HUES6 (cell line): Measurements from ENCODE around the gene BTNL9.
"Not testable (repeated sequence)": the region's sequence is repeated elsewhere in the genome, so short reads cannot be mapped to it uniquely, and the experiment has no call there.

Experiments
- H3K27ac ChIP-seq: 2 replicates; pipeline ENCODE4 v1.7.0; 2013; ENCODE audit warnings: low read depth, mild to moderate bottlenecking, low read length, inconsistent platforms
- H3K27me3 ChIP-seq: 2 replicates; pipeline ENCODE4 v1.6.1; 2013; ENCODE audit warnings: low read length; ENCODE audit not compliant: control insufficient read depth, insufficient read depth
- H3K36me3 ChIP-seq: 2 replicates; pipeline ENCODE4 v1.6.1; 2013; ENCODE audit warnings: low read length; ENCODE audit not compliant: control insufficient read depth, insufficient read depth
- H3K4me1 ChIP-seq: 2 replicates; pipeline ENCODE4 v1.6.1; 2013; ENCODE audit warnings: low read length; ENCODE audit not compliant: control insufficient read depth, insufficient read depth
- H3K4me3 ChIP-seq: 2 replicates; pipeline ENCODE4 v1.5.1; 2013; ENCODE audit warnings: low read depth, low read length
- H3K9ac ChIP-seq: one replicate; pipeline ENCODE4 v1.6.1; 2013; ENCODE audit warnings: mild to moderate bottlenecking, low read length
- H3K9me3 ChIP-seq: 2 replicates; pipeline ENCODE4 v1.6.1; 2013; ENCODE audit warnings: low read depth, low read length; ENCODE audit not compliant: control insufficient read depth, insufficient read depth

Gene BTNL9

DNA sequence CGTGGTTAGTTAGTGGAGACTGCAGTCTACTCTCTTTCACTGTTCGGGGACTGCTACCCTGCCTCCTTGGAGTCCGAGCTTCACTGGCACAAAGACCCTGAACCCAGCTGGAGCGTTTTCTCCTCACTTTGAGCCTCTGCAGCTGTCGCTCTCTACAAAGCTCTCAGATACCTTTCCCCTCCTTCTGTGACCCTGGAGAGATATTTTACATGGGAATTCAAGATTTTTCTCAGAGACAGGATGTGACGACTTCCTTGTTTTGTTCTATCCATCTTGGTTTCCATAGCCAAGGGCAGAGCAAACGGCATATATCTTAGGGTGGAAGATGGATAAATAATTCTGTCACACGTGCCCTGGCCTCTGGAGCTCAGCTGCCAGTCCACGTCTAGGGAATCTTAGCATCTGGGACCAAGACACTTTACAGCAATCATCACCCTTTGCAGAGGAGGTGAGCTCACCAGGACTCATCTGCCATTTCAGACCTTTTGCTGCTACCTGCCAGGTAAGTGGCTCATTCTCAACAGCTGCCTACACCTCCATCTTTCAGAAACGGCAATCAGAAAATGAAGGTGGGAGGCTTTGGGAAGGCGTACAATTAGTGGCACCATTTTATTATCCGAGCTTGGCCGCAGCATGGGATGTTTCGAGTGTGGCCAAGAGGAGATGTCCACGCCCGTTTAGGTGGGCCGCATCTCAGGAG is at the start of gene BTNL9:
Gene BTNL9 (plus strand): TSS at position 336 of the 700 bp plus-strand sequence. CDS start 5,224 bp downstream, outside the sequence.
- Histone ChIP-seq H3K27ac (no peak within 1 kb of the TSS), H3K4me3 (no peak within 1 kb of the TSS), H3K9ac (no peak within 1 kb of the TSS), H3K4me1 (peaks cover 11% of the 10 kb centered on the region; the same call in 1 of the 2 replicates), H3K27me3 (peaks cover 46% of the 10 kb centered on the region), H3K36me3 (no peaks in the 10 kb centered on the region), H3K9me3 (no peaks in the 10 kb centered on the region)

DNA sequence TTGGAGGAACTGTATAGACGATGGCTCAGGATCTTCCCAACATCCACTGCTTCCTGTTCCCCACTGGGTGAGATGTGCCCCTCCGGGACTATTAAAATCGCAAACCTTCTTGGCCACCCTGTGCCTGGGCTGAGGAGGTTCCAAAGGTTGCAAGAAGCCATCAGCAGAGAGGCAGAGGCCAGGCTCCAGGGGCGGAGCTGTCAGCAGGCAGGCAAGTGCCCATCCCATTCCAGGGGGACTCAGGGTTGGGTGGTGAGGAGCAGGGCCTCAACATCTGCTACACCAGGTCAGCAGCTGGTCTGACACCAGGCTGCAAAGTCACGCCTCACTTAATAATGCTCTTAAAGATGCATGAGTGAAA is 49.2 kb upstream of the BTNL9 start:
- no peak overlapping the region for H3K9ac ChIP-seq
- no peak overlapping the region for H3K27ac ChIP-seq
- H3K36me3 ChIP-seq: no peaks in the 10 kb centered on the region
- no peaks in the 10 kb centered on the region; the same call in 1 of the 2 replicates for H3K4me1 ChIP-seq
- H3K27me3 ChIP-seq: no peaks in the 10 kb centered on the region
- no peak overlapping the region for H3K4me3 ChIP-seq
- no peaks in the 10 kb centered on the region for H3K9me3 ChIP-seq

- no peaks in the 10 kb centered on the region for H3K9me3 ChIP-seq
- no peak overlapping the region for H3K9ac ChIP-seq
- H3K36me3 ChIP-seq: no peaks in the 10 kb centered on the region
- H3K27me3 ChIP-seq: no peaks in the 10 kb centered on the region; the same call in 1 of the 2 replicates
- H3K4me3 ChIP-seq: no peak overlapping the region
- H3K4me1 ChIP-seq: no peaks in the 10 kb centered on the region
- H3K27ac ChIP-seq: no peak overlapping the region
Observed at GRCh38 chr5:181001947-181002346, 38.1 kb upstream of the BTNL9 start.

GRCh38 chr5:181005791-181006190 is 34.3 kb upstream of the BTNL9 start:
- H3K9ac ChIP-seq: no peak overlapping the region
- no peaks in the 10 kb centered on the region for H3K27me3 ChIP-seq
- H3K9me3 ChIP-seq: no peaks in the 10 kb centered on the region

GRCh38 chr5:181008136-181008535 is 31.9 kb upstream of the BTNL9 start:
- H3K27me3 ChIP-seq: no peaks in the 10 kb centered on the region
- no peak overlapping the region for H3K4me3 ChIP-seq
- H3K4me1 ChIP-seq: peaks cover 8% of the 10 kb centered on the region; the same call in 1 of the 2 replicates
- no peaks in the 10 kb centered on the region for H3K36me3 ChIP-seq
- H3K27ac ChIP-seq: no peak overlapping the region
- H3K9me3 ChIP-seq: no peaks in the 10 kb centered on the region
- H3K9ac ChIP-seq: no peak overlapping the region

More at GRCh38 chr5:181005791-181006190, 34.3 kb upstream of the BTNL9 start:
- Histone ChIP-seq H3K4me3 (no peak overlapping the region), H3K27ac (no peak overlapping the region), H3K36me3 (no peaks in the 10 kb centered on the region), H3K4me1 (peaks cover 8% of the 10 kb centered on the region; the same call in 1 of the 2 replicates)

DNA sequence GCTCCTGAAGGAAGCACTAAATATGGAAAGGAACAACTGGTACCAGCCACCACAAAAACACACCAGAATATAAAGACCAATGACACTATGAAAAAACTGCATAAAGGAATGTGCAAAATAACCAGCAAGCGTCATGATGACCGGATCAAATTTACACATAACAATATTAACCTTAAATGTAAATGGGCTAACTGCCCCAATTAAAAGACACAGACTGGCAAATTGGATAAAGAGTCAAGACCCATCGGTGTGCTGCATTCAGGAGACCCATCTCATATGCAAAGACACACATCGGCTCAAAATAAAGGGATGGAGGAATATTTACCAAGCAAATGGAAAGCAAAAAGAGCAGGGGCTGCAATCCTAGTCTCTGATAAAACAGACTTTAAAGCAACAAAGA is 30.0 kb upstream of the BTNL9 start:
- not testable (repeated sequence) for H3K4me3 ChIP-seq, H3K36me3 ChIP-seq, H3K9ac ChIP-seq, H3K27ac ChIP-seq, H3K9me3 ChIP-seq, H3K27me3 ChIP-seq, H3K4me1 ChIP-seq

GRCh38 chr5:181014654-181015053 is 25.4 kb upstream of the BTNL9 start:
- not testable (repeated sequence) for H3K9me3 ChIP-seq, H3K4me3 ChIP-seq, H3K27ac ChIP-seq, H3K27me3 ChIP-seq, H3K36me3 ChIP-seq, H3K4me1 ChIP-seq, H3K9ac ChIP-seq

DNA sequence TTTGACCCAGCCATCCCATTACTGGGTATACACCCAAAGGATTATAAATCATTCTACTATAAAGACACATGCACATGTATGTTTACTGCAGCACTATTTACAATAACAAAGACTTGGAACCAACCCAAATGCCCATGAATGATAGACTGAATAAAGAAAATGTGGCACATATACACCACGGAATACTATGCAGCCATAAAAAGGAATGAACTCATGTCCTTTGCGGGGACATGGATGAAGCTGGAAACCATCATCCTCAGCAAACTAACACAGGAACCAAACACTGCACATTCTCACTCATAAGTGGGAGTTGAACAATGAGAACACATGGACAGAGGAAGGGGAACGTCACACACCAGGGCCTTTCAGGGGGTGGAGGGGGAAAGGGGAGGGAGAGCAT is 22.6 kb upstream of the BTNL9 start:
- H3K4me1 ChIP-seq, H3K9ac ChIP-seq, H3K27me3 ChIP-seq, H3K36me3 ChIP-seq, H3K27ac ChIP-seq, H3K4me3 ChIP-seq: not testable (repeated sequence)
- peaks cover 14% of the 10 kb centered on the region for H3K9me3 ChIP-seq

- Histone ChIP-seq H3K9ac (no peak overlapping the region), H3K27me3 (0 out of 2 replicates have a peak, but pooled peaks cover 4% of the 10 kb centered on the region), H3K27ac (no peak overlapping the region), H3K9me3 (peaks cover 14% of the 10 kb centered on the region), H3K4me3 (no peak overlapping the region), H3K4me1 (no peaks in the 10 kb centered on the region), H3K36me3 (no peaks in the 10 kb centered on the region)
Observed at GRCh38 chr5:181020688-181021087, 19.4 kb upstream of the BTNL9 start.

- no peak overlapping the region for H3K4me3 ChIP-seq
- H3K36me3 ChIP-seq: no peaks in the 10 kb centered on the region
- no peak overlapping the region for H3K27ac ChIP-seq
- 0 out of 2 replicates have a peak, but pooled peaks cover 4% of the 10 kb centered on the region for H3K27me3 ChIP-seq
- no peak overlapping the region for H3K9ac ChIP-seq
- peaks cover 14% of the 10 kb centered on the region for H3K9me3 ChIP-seq
- H3K4me1 ChIP-seq: no peaks in the 10 kb centered on the region
Observed at GRCh38 chr5:181024245-181025064, 15.6 kb upstream of the BTNL9 start.

- no peaks in the 10 kb centered on the region for H3K9me3 ChIP-seq
- H3K27ac ChIP-seq: no peak overlapping the region
- no peak overlapping the region for H3K9ac ChIP-seq
- peak overlapping the region; percentile 50 for H3K4me3 ChIP-seq
- H3K36me3 ChIP-seq: no peaks in the 10 kb centered on the region
- H3K27me3 ChIP-seq: 0 out of 2 replicates have a peak, but pooled peaks cover 4% of the 10 kb centered on the region
- H3K4me1 ChIP-seq: no peaks in the 10 kb centered on the region
Observed at GRCh38 chr5:181027452-181028031, 12.5 kb upstream of the BTNL9 start.
